Body of pancreas (tissue), 4 donors: ENCODE data around the gene H2AZ1. TPM values are rescaled to one million over a fixed set of nuclear protein-coding genes. Genes with fewer than 3 reads are reported as not detected.
"Not testable (repeated sequence)": the region's sequence is repeated elsewhere in the genome, so short reads cannot be mapped to it uniquely, and the experiment has no call there.

ENCODE experiments used
- ATAC-seq: fragments of 150-250 bp; one replicate; pipeline ENCODE4 v1.9.1; 2016
- DNase-seq, 4 donors: peaks; one replicate each; pipeline ENCODE4 v3.0.0-alpha.2; 2019
- H3K27ac ChIP-seq, 4 donors: fragments of 200-600 bp; sonication (generic); 1 replicate in 3 of 4; 2 replicates in 1 of 4; pipeline versions ENCODE4 v1.5.1 to v1.6.1; 2016 to 2019; ENCODE audit warnings: mild to moderate bottlenecking in 1 of 4, mixed read lengths in 1 of 4, moderate library complexity in 1 of 4
- H3K27me3 ChIP-seq, 2 donors: fragments of 200-600 bp; sonication (generic); one replicate each; pipeline ENCODE4 v1.6.0; 2016; ENCODE audit warnings: mild to moderate bottlenecking in 1 of 2
- H3K36me3 ChIP-seq, 2 donors: fragments of 200-600 bp; sonication (generic); replicated peaks in 1 of 2; 2 replicates each; pipeline ENCODE4 v1.5.1; 2016; ENCODE audit warnings: low read depth in 2 of 2; ENCODE audit not compliant: insufficient read depth in 1 of 2
- H3K4me1 ChIP-seq: fragments of 200-600 bp; sonication (generic); one replicate; pipeline ENCODE4 v1.6.0; 2016
- H3K4me3 ChIP-seq, 2 donors: fragments of 200-600 bp; sonication (generic); 1 replicate in 1 of 2; 2 replicates in 1 of 2; pipeline ENCODE4 v1.5.1; 2016 to 2019
- H3K9me3 ChIP-seq, 3 donors: fragments of 200-600 bp; sonication (generic); 1 replicate in 2 of 3; 2 replicates in 1 of 3; pipeline ENCODE4 v1.5.1; 2016
- POLR2A ChIP-seq, 3 donors: fragments of 450-650 bp; IDR thresholded peaks; one replicate each; pipeline ENCODE4 v1.6.1; 2016; ENCODE audit warnings: antibody characterized with exemption in 3 of 3, mild to moderate bottlenecking in 2 of 3
- WGBS, 2 donors: methylation state at CpG; one replicate each; pipeline ENCODE4 v1.1.5; 2017; 5-methylcytosine and 5-hydroxymethylcytosine counted together
- intact Hi-C: fragments of 100-400 bp; cut with DNase I; formaldehyde crosslinking; loops from one replicate; pipeline ENCODE4 v1.15.1; 2023
- total RNA-seq, 2 donors: library from RNA; depleted of rRNA; stranded (reverse); fragments of >200 nt; gene quantifications; one replicate each; pipeline ENCODE4 v1.1.0, GENCODE V29; 2016
- TF ChIP-seq, protein P1 (sequence below), 7 experiments: fragments of 450-650 bp in 4 of 7; fragments of 200-600 bp in 3 of 7; sonication (generic) in 3 of 7; IDR thresholded peaks; one replicate each; pipeline ENCODE4 v1.5.1; 2016 to 2019; ENCODE audit warnings: antibody characterized with exemption in 7 of 7

H2AZ1 gene
- total RNA-seq, 2 donors from 2014 or later, result 31.3 to 47.7 TPM

DNA sequence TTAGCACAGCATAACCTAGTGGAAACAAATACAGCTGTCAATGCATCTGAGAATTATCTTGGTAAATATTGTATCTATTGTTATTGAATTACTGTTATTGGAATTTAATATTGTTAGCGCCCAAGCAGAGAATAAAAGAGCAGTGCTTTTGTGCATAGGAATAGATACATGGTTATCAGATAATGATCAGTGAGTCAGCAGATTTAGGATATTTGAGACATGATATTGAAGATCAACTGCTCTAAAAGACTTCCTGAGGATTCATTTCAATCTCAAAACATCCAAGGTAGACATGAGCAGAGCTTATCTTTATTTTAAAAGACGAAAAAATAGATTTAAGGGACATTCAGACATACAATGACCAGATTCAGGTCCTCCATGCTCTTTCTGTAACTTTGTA, 10.6 kb upstream of the H2AZ1 start:
- intact Hi-C loops, result no loop called here
- no peak for TF ChIP-seq POLR2A (IDR thresholded peaks at IDR 0.05)
- TF ChIP-seq, protein P1, sequence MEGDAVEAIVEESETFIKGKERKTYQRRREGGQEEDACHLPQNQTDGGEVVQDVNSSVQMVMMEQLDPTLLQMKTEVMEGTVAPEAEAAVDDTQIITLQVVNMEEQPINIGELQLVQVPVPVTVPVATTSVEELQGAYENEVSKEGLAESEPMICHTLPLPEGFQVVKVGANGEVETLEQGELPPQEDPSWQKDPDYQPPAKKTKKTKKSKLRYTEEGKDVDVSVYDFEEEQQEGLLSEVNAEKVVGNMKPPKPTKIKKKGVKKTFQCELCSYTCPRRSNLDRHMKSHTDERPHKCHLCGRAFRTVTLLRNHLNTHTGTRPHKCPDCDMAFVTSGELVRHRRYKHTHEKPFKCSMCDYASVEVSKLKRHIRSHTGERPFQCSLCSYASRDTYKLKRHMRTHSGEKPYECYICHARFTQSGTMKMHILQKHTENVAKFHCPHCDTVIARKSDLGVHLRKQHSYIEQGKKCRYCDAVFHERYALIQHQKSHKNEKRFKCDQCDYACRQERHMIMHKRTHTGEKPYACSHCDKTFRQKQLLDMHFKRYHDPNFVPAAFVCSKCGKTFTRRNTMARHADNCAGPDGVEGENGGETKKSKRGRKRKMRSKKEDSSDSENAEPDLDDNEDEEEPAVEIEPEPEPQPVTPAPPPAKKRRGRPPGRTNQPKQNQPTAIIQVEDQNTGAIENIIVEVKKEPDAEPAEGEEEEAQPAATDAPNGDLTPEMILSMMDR (IDR thresholded peaks at IDR 0.05), result no peak
- WGBS, 2 donors, result 67 to 76% methylated on average over 2 of the region's 2 CpGs

DNA sequence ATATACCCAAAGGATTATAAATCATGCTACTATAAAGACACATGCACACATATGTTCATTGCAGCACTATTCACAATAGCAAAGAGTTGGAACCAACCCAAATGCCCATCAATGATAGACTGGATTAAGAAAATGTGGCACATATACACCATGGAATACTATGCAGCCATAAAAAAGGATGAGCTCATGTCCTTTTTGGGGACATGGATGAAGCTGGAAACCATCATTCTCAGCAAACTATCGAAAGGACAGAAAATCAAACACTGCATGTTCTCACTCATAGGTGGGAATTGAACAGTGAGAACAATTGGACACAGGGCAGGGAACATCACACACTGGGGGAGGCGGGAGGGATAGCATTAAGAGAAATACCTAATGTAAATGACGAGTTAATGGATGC, 8.1 kb upstream of the H2AZ1 start:
- H3K27ac ChIP-seq, H3K4me1 ChIP-seq, DNase-seq, intact Hi-C loops, H3K27me3 ChIP-seq, H3K4me3 ChIP-seq, H3K36me3 ChIP-seq, H3K9me3 ChIP-seq, ATAC-seq: not testable (repeated sequence)
- 93 to 96% methylated on average over 3 of the region's 3 CpGs for WGBS, 2 donors

More for the DNA sequence above, 10.6 kb upstream of the H2AZ1 start:
- no peak overlapping the region for H3K4me3 ChIP-seq
- no peaks in the 10 kb centered on the region for H3K4me1 ChIP-seq
- DNase-seq, result no peak
- H3K9me3 ChIP-seq, result no peaks in the 10 kb centered on the region
- no peak overlapping the region for H3K27ac ChIP-seq
- H3K36me3 ChIP-seq, result no peaks in the 10 kb centered on the region
- H3K27me3 ChIP-seq, result no peaks in the 10 kb centered on the region
- ATAC-seq, result no peak

DNA sequence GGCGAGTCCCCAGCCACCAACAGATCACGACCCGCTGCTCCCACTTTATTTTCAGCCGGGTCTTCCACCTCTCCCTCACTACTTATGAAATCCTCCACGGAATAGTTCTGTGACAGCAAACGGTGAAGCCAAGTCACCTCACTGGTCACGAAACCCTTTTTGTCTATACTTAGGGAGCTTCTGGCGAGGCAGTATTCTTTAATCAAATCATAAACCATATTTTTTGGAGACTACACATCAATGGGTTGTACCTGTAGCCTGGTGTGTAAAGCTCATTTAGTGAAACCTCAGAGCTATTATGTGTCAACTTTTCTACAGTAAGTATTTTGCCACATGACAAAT, 809 bp upstream of the H2AZ1 start:
- intact Hi-C loops, result no loop called here
- Histone ChIP-seq H3K27ac (peak overlapping the region; percentile 71 to 95 (median 92)), H3K9me3 (no peaks in the 10 kb centered on the region), H3K4me3 (peak overlapping the region; percentile 39 to 53), H3K36me3 (no peaks in the 10 kb centered on the region), H3K27me3 (no peaks in the 10 kb centered on the region), H3K4me1 (peaks cover 17% of the 10 kb centered on the region)
- ATAC-seq, result no peak
- no peak for DNase-seq
- 0 to 1% methylated on average over 8 of the region's 8 CpGs for WGBS, 2 donors
- TF ChIP-seq POLR2A (IDR thresholded peaks at IDR 0.05), result no peak
- TF ChIP-seq, protein P1 (IDR thresholded peaks at IDR 0.05), result no peak

DNA sequence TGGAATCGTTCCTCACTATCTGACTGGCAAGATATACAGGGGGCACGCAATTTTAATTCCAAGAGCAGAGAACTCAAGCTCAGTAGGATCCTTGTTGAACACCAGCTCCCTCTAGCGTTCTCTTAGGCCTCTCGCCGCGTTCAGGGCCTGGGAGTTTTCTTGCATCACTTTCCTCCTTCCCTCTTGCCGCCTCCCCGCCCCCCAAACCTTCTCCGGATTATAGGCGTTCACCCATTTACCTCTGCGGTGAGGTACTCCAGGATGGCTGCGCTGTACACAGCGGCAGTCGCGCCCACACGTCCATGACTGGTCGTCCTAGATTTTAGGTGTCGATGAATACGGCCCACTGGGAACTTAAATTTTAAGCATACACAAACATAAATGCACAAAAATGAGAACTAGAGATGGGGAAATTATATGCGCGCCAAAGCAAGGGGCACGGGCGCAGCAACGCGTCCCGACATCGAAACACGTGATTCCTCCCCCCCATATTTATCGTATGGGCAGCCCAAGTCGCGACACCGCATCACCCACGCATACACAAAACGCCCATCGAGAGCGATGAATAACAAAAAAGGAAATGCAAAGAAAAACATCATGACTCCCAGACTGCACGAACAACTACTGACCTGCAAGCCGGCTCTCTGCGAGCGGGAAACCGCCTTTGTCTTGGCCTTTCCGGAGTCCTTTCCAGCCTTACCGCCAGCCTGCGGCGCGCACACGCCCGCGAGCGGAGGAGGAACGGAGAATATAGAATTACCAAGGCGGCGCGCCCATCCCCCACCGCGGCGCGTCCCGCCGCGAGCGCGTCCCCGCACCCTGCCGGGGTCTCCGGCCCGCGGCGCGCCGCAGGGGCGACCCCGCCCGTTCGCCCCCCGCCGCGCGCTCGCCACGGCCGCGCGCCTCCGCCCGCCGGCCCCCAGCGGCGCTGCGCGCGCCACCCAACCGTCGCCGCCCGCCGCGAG, 759 bp downstream of the H2AZ1 start:
- peak overlapping the region; percentile 76 to 95 (median 92) for H3K27ac ChIP-seq
- DNase-seq, result peak; percentile 88 to 92 (median 89)
- intact Hi-C loops, result no loop called here
- WGBS, 2 donors, result 0% methylated on average over 38 to 94 of the region's 98 CpGs
- H3K9me3 ChIP-seq, result no peaks in the 10 kb centered on the region
- no peaks in the 10 kb centered on the region for H3K36me3 ChIP-seq
- no peaks in the 10 kb centered on the region for H3K27me3 ChIP-seq
- H3K4me1 ChIP-seq, result peaks cover 30% of the 10 kb centered on the region
- peak overlapping the region; percentile 43 to 54 for H3K4me3 ChIP-seq
- peak; percentile 61 for ATAC-seq
- TF ChIP-seq, protein P1 (IDR thresholded peaks at IDR 0.05), result peak; percentile 79 to 96 (median 91)
- peak in 2 of 3 donors; percentile 52 to 59 for TF ChIP-seq POLR2A (IDR thresholded peaks at IDR 0.05)

DNA sequence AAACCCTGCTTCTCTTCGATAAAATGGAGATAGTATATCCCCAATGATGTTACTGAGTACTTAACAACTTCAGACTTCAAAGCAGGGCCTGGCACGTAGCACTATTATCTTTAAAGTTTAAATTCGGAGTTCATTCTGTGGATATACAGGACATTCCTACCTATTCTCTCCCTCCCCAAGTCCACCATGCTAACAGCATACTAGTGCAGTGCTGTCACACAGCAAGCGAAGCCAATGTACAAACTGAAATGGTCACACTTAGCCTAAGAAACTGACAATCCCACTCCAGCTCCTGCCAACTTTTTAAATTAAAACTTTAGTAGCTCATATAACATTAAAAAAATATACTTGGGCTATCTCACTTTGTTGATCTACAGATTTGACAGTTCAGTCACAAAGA, 2.5 kb downstream of the H2AZ1 start:
- intact Hi-C loops, result no loop called here
- H3K4me1 ChIP-seq, result peaks cover 32% of the 10 kb centered on the region
- H3K4me3 ChIP-seq, result no peak overlapping the region
- H3K36me3 ChIP-seq, result no peaks in the 10 kb centered on the region
- TF ChIP-seq, protein P1 (IDR thresholded peaks at IDR 0.05), result no peak
- TF ChIP-seq POLR2A (IDR thresholded peaks at IDR 0.05), result no peak
- ATAC-seq (no peak), DNase-seq (no peak)
- H3K9me3 ChIP-seq, result no peaks in the 10 kb centered on the region
- WGBS, 2 donors, result 56 to 71% methylated on average over 4 of the region's 4 CpGs
- peak overlapping the region; percentile 58 to 95 (median 89) for H3K27ac ChIP-seq
- no peaks in the 10 kb centered on the region for H3K27me3 ChIP-seq
